CD4-positive, alpha-beta T cell treated with Interleukin-6 for 4 hours (primary cell): ENCODE measurements around the gene MSL1.
"Not testable (repeated sequence)": the region's sequence is repeated elsewhere in the genome, so short reads cannot be mapped to it uniquely, and the experiment has no call there.

Experiments
- DNase-seq: peaks from one replicate; pipeline ENCODE4 v3.0.0-alpha.2; 2020; ENCODE audit warnings: mixed read lengths

Gene MSL1

DNA sequence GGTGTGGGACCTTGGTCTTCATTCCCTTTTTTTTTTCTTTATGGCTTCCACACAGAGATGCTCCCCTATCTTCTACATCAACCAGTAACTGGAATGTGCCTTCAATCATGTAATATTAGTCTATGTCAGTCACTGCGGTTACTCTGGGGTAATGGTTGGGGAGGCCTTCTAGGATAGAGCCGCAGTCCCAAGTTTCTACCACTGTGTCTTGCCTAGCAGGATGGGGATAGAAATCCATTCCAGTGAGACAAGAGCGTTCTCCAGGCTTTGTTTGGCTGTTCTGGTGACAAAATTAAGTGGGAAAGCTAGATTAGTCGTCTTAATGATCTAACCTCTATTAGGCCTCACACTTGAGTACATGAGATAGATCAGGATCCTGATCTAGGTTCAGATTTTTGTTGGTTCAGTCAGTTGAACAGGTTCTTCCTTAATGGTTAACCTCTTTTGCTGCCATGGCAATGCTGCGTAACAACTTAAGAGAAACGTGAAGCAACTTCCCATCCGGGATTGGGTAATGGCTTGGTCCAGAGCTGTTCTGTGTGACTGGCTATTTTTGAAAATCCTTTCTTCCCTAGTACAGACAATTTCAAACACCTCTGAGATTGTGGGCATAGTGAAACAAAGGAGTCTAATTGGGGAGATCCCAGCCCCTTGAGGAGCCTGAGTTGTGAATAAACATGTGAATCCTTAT lies 8.7 kb downstream of the MSL1 start:
- no peak for DNase-seq

DNA sequence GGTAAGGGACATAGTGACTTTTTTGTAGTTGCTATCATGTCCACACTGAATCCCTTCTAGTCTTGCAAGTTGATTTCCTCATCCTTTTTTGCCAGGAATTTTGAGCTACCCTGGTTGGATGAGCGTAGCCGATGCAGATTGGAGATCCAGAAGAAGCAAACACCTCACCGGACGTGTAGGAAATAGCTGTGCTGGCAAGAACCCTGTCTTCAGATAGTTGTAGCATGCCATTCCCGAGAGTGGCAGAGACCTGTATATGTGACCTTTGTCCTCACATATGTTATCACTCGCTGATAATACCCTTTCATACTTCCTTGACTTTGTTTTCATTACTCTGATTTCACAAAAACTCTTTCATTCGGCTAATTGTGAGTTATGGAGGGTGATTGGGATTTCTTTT lies 12.4 kb downstream of the MSL1 start:
- no peak for DNase-seq

DNA sequence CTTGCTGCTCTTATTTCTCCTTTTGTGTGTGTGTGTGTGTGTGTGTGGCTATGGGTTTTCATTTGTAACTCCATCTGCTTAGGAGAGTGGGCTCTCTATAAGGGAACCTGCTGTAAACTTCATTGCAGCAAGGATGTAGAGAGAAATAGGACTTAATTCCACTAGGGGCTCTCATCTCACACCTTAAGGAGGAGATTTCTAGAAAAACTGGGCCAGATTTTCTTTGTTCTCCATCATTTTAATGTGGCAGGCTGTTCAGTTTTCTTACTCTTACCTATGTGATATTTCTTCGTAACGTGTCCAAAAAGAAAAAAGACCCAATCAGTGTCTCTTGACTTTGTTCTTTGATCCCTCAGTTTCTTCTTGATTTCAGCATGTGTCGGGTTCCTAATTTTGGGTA lies 14.0 kb downstream of the MSL1 start:
- no peak for DNase-seq

DNA sequence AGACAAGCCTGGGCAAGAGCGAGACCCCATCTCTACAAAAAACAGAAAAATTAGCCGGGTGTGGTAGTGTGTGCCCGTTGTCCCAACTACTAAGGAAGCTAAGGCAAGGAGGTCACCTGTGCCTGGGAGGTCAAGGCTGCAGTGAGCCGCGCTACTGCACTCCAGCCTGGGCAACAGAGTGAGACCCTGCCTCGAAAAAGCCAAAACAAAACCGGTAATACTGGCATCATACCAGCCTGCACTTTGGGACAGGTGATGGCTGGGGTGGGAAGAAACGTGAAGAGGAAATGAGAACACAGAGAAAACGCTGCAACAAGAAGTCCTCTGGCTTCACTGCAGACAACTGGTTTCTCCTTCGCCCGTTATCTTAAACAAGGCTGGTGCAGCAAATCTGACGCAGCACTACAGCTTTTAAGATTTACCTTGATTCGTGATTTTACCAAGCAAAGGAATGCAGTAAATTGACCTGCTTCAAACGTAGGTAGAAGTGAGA lies 17.8 kb downstream of the MSL1 start:
- DNase-seq, result no peak

DNA sequence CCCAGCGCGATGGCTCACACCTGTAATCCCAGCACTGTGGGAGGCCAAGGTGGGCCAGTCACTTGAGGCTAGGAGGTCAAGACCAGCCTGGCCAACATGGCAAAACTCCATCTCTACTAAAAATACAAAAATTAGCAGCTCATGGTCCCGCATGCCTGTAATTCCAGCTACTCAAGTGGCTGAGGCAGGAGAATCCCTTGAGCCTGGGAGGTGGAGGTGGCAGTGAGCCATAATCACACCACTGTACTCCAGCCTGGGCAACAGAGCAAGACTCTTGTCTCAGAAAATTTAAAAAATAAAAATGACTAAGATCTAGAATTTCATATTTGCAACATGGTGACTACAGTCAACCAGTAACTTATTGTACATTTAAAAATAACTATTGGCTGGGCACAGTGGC lies 21.4 kb downstream of the MSL1 start:
- not testable (repeated sequence) for DNase-seq

DNA sequence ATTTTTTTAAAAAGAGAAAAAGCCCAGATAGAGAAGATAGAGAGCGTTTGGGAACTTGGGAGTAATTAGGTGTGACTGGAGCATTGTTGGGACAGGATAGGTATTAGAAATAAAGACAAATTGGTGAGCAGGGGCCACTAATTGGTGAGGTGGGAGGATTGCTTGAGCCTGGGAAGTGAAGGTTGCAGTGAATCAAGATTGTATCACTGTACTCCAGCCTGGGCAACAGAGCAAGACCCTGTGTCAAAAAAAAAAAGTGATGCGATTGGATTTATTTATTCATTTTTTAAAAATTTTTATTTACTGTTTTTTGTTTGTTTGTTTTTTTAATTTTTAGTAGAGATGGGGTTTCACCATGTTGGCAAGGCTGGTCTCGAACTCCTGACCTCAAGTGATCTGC lies 23.7 kb downstream of the MSL1 start:
- no peak for DNase-seq

DNA sequence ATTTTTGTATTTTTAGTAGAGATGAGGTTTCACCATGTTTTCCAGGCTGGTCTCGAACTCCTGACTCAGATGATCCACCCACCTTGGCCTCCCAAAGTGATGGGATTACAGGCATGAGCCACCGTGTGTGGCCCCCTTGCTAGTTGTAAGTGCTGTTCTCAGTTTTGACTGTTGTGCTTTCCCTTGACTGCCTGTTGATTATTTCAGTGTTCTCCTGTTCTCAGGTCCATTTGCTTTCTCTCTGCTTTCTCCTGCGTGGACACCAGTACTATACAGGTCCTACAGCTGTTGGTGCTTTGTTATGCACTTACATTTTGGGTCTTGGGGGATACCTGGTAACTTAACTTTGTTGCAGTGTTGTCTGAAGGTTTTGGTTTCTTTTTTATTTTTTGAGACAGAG lies 26.8 kb downstream of the MSL1 start:
- no peak for DNase-seq

DNA sequence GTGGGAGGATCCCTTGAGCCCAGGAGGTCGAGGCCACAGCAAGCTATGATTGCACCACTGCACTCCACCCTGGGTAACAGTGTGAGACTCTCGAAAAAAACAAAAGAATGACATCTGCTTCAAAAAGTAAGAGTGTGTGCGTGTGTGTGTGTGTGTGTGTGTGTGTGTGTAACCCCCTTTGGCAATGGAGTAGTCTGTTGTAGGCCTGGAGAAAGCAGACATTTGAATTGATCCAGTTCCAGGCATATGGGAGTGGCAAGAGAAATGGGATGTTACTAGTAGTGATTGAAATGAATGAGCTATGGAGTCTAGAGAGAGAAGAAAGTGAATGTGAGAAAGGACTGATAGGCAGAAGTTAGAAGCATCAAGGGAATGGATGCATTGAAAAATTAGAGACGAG lies 28.5 kb downstream of the MSL1 start:
- no peak for DNase-seq

DNA sequence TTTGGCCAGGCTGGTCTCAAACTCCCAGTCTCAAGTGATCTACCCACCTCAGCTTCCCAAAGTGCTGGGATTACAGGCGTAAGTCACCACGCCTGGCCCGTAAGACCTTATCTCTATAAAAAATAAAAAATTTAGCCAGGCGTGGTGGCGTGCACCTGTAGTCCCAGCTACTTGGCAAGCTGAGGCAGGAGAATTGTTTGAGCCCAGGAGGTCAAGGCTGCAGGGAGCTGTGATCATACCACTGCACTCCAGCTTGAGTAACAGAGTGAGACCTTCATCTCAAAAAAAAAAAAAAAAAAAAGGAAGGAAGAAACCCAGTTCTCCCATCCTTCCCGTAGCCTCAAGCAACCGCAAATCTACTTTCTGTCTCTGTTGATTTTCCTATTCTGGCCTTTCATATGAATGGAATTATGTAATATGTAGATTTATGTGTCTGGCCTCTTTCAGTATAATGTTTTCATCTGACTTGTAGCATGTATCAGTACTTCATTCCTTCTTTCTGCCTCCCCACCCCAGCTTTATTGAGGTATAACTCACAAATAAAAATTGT lies 29.7 kb downstream of the MSL1 start:
- DNase-seq, result no peak

DNA sequence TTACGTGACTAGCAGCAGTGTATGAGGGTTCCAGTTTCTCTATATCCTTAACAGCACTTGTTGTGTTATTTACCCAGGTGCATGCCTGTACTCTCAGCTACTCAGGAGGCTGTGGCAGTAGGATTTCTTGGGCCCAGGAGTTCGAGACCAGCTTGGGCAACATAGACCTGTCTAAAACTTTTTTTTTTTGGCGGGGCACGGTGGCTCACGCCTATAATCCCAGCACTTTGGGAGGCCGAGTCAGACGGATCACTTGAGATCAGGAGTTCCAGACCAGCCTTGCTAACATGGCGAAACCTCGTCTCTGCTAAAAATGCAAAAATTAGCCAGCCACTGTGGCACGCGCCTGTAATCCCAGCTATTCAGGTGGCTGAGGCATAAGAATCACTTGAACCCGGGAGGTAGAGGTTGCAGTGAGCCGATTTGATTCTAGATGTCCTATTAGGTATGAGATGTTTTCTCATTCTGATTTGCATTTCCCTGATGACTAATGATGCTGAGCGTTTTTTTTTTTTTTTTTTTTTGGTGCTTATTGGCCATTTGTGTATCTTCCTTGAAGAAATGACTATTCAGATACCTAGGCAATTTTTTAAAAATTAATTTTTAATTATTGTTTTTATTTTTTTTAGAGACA lies 31.9 kb downstream of the MSL1 start:
- no peak for DNase-seq

DNA sequence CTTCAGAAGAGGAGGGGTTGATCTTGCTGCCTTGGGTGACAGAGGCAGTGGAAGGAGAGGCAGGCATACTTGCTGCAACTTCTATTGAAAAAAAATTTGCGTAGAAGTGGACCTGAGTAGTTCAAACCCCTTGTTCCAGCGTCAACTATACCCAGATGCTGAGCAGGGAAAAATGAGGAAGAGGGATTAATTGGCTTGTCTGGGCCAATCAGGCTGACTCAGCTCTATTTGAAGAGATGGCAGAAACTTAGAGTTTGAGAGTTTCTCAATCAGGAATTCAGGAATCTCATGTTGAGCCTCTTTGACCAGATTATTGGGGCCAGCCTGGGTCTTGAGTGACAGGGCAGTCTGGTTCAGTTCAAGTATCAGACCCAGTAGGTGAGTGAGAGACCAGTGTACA lies 36.2 kb downstream of the MSL1 start:
- DNase-seq, result no peak

DNA sequence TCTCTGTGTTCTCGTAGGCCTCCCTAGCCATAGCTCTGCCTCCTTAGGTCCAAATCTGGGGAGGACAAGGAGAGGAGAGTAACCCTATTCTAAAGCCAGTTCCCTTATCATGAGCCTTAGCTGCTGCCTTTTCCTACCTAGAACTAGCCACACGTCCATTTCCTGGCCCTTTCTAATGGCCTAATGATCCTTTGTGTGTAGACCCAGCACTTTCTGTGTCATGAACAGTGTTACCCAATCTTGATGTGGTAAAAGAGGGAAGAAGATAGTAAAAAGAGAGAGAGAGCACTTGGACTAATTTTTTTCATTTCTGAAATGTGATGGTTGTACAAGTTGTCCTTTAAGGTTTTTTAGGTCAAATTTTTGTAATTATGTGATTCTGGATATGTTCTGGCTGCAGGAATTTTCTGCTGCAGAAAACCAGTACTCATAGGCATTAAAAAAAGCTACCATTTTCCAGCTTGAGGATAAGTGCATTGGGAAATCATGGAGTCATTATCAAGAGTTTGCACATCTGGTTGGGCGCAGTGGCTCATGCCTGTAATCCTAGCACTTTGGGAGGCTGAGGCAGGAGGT lies 36.8 kb downstream of the MSL1 start:
- DNase-seq, result no peak

DNA sequence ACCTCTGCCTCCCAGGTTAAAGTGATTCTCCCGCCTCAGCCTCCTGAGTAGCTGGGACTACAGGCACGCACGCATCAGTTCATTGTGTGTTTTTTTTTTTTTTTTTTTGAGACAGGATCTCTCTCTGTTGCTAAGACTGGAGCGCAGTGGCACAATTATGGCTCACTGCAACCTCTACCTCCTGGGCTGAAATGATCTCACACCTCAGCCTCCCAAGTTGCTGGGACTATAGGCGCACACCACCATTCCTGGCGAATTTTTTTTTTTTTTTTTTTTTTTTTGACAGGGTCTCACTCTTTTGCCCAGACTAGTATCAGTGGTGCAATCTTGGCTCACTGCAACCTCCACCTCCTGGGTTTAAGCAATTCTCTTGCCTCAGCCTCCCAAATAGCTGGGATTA lies 37.7 kb downstream of the MSL1 start:
- DNase-seq, result no peak

DNA sequence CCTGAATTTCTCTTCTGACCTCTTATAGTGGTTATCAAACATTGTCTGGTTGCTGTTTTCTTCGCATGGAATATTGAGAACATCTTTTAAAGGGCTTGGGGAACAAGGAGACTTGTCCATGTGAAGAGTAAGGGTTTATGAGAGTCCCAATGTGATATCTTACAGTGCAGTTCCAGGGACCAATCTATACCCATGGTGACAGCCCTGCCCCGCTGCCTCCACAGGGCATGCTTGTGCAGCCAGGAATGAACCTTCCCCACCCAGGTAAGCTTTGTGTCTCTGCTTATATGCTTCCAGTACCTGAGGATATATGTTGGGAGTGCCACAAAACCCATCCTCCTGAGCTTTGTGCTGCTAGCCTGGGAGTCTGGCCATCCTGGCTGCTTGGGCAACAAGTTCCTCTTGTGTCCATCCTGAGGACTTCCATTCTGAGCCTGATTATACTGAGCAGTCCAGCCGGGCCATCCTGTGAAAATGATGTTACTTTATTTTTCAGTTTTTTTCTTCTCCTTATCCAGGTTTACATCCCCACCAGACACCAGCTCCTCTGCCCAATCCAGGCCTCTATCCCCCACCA lies 46.0 kb downstream of the MSL1 start:
- no peak for DNase-seq

DNA sequence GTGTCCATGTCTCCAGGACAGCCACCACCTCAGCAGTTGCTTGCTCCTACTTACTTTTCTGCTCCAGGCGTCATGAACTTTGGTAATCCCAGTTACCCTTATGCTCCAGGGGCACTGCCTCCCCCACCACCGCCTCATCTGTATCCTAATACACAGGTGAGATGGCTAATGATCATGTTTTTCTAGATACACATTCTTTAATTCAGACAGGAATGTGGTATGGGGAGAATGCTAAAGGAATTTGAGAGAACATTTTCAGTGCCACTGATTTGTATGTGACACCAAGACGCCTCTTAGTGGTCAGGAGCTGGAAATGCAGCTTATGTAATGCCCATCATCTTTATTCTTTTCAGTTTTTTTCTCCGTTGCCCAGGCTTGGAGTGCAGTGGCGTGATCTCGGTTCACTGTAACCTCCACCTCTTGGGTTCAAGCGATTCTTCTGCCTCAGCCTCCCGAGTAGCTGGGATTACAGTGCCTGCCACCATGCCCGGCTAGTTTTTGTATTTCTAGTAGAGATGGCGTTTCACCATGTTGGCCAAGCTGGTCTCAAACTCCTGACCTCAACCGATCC lies 46.6 kb downstream of the MSL1 start:
- peak; percentile 54 for DNase-seq

DNA sequence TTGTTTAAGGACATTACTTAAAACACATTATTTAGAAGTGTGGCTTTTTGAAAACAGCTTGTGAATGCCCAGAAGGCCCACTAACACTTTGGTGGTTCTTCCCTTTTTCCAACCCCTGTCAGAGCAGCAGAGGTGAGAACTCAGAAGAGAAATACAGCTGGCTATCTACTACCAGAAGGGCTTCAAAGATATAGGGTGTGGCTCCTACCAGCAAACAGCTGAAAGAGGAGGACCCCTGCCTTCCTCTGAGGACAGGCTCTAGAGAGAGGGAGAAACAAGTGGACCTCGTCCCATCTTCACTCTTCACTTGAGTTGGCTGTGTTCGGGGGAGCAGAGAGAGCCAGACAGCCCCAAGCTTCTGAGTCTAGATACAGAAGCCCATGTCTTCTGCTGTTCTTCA lies 48.6 kb downstream of the MSL1 start:
- DNase-seq, result no peak

DNA sequence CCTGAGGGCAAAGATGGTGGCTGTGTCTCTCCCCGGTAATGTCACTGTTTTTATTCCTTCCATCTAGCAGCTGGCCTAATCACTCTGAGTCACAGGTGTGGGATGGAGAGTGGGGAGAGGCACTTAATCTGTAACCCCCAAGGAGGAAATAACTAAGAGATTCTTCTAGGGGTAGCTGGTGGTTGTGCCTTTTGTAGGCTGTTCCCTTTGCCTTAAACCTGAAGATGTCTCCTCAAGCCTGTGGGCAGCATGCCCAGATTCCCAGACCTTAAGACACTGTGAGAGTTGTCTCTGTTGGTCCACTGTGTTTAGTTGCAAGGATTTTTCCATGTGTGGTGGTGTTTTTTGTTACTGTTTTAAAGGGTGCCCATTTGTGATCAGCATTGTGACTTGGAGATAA lies 50.0 kb downstream of the MSL1 start:
- DNase-seq, result no peak

DNA sequence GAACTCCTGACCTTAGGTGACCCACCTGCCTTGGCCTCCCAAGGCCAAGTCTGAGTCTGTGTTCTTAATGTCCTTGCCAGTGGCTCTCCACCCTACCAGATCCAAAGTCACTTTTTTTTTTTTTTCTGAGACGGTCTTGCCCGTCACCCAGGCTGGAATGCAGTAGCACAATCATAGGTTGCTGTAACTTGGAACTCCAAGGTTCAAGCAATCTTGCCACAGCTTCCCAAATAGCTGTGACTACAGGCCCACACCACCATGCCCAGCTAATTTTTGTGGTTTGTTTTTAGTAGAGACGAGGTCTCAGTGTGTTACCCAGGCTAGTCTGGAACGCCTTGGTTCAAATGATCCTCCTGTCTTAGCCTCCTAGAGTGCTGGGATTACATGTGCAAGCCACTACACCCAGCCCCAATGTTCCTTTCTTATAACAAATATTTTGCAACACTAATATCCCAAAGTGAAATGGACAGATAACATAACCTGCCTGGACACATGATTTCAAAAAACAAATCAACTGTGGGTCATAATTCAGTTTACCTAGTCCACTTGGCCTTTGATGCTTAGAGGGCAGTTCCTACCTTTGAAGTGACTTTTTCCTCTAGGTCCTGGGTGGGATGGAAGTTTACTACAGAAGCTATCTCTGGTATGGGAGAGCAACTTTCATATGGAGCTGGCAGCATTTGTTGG lies 51.5 kb downstream of the MSL1 start:
- DNase-seq, result no peak

DNA sequence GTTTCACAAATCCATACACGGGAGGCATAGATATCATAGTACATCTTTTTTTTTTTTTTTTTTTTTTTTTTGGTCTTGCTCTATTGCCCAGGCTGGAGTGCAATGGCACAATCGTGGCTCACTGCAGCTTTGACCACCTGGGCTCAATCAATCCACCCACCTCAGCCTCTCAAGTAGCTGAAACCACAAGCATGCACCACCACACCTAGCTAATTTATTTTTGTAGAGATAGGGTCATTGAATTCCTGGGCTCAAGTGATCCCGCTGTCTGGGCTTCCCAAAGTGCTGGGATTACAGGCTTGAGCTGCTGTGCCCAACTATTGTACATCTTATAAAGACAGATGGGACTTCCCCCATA lies 52.0 kb downstream of the MSL1 start:
- no peak for DNase-seq

DNA sequence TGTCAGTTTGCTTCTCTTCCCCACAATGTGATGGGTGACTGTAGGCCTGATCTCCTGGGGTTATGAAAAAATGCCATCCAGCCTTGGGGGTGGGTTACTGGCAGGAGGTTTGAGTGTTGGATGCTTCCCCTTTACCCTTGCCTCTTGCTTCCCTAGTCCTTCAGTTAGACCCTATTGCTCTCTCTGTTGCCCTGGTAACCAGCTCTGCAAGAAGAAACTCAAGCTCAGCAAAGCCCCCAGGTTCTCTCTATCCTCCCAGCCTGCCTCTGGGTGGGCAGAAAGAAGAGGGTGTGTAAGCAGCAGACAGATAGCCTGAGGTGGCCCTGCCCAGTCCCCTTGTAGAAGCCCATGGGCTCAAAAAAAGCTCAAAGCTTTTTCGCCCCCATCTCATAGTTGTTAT lies 52.7 kb downstream of the MSL1 start:
- DNase-seq, result no peak

DNA sequence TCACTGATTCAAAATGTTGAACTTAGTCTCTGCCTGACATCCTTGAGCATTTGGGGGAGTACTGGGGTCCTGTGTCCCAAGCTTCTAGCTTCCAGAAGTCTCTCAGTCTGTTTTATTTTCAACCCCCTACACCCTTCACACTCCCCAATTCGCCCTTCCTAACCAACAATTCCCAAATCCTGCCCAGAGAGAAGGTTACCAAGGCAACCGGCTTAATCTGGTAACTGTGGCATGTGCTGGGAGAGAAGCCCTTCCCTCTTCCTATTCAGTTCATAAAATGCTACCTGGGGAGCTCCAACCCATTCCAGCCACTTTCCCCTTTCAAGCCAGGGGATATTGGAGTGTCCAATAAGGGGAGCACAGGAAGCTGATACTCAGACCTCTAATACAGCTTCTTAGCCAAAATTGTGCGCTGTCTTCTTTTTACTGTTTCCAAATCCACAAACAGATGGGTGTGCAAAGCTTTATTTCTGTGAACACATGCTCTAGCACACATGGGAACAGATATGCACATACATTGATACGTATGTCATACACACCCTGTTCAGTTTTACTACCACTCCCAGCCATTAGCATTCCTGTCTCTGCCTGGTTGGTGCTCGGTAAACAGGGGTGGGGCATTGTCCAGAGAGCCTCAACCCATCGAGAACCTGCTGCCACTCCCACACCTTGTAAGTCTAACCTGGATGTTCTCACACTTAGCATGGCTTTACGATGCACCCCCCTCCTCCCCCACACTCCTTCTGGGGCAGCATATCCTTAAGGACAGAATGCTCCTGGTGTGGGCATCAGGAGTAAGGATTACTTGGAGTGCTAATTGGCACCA lies 54.4 kb downstream of the MSL1 start:
- no peak for DNase-seq

DNA sequence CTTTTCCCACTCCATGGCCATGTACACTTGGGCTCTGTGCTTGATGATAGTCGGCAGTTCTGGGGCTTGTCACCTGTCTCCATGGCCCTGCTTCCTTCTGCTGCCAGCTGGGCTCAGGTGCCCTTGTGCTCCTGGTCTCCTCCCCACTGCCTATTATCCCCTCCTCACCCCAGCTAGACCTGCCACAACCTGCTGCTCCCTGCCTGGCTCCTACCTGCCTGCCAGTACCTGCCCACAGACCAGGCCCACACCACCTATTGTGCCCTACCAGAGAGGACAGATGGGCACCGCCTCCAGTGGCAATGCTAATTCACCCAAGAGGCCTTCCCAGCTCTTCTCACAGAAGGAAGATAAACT lies 55.0 kb downstream of the MSL1 start:
- DNase-seq, result no peak
